DMS114 treated with DMSO at 0.1 percent for 48 hours (cell line): ENCODE measurements around the gene ATP1A2.

Source experiments
- DNase-seq: peaks from one replicate; lab custom pipeline; 2025; ENCODE audit not compliant: unreplicated experiment; lab: John Stamatoyannopoulos, UW

Gene ATP1A2

GRCh38 chr1:160084771-160085321, 30.7 kb upstream of the ATP1A2 start:
- DNase-seq: no peak

GRCh38 chr1:160085686-160086455, 29.7 kb upstream of the ATP1A2 start:
- DNase-seq: peak; percentile 70

GRCh38 chr1:160086456-160086892, 29.1 kb upstream of the ATP1A2 start:
- DNase-seq: no peak

- no peak for DNase-seq
These were observed 28.4 kb upstream of the ATP1A2 start for GRCh38 chr1:160087118-160087662.

- no peak for DNase-seq
These were observed 25.7 kb upstream of the ATP1A2 start for GRCh38 chr1:160089883-160090282.

GRCh38 chr1:160090760-160091159, 24.8 kb upstream of the ATP1A2 start:
- no peak for DNase-seq

- no peak for DNase-seq
These were observed 23.8 kb upstream of the ATP1A2 start for GRCh38 chr1:160091666-160092223.

- no peak for DNase-seq
These were observed 23.0 kb upstream of the ATP1A2 start for GRCh38 chr1:160092366-160093068.

GRCh38 chr1:160093069-160093395, 22.5 kb upstream of the ATP1A2 start:
- DNase-seq: no peak

- no peak for DNase-seq
These were observed 21.8 kb upstream of the ATP1A2 start for GRCh38 chr1:160093624-160094290.

- no peak for DNase-seq
These were observed 21.3 kb upstream of the ATP1A2 start for GRCh38 chr1:160094291-160094625.

GRCh38 chr1:160094806-160095205, 20.8 kb upstream of the ATP1A2 start:
- DNase-seq: no peak

GRCh38 chr1:160095382-160096105, 20.0 kb upstream of the ATP1A2 start:
- DNase-seq: no peak

GRCh38 chr1:160096274-160097116, 19.1 kb upstream of the ATP1A2 start:
- DNase-seq: no peak

GRCh38 chr1:160097151-160097910, 18.2 kb upstream of the ATP1A2 start:
- DNase-seq: no peak

GRCh38 chr1:160097911-160098851, 17.4 kb upstream of the ATP1A2 start, which contains the start of gene IGSF8:
IGSF8 (minus strand) TSS chr1:160098619; CDS start chr1:160098472, 147 bp downstream.
- DNase-seq: peak; percentile 75

GRCh38 chr1:160098852-160099561, 16.6 kb upstream of the ATP1A2 start:
- peak; percentile 92 for DNase-seq
